Kidney (tissue), 14 donors: ENCODE measurements around the gene FAM20B. TPM values are rescaled to one million over a fixed set of nuclear protein-coding genes. Genes with fewer than 3 reads are reported as not detected.
A peak's percentile ranks its signal among the peaks of the same experiment; 100 is the strongest.

ENCODE experiments used
- DNase-seq, 5 donors: peaks; one replicate each; pipeline ENCODE4 v3.0.0-alpha.2; 2013 to 2020
- FAIRE-seq: peaks from 2 replicates; lab custom pipeline; 2012; peaks lifted over from hg19 to GRCh38; lab: Jason Lieb, UNC
- H3K27ac ChIP-seq, 2 donors: one replicate each; pipeline ENCODE4 v1.7.0; 2013; ENCODE audit warnings: low read depth in 2 of 2, low read length in 2 of 2, inconsistent platforms in 1 of 2
- H3K27me3 ChIP-seq: one replicate; pipeline ENCODE4 v1.7.1; 2013; ENCODE audit warnings: low read length, inconsistent platforms; ENCODE audit not compliant: control insufficient read depth, insufficient read depth
- H3K36me3 ChIP-seq, 3 donors: one replicate each; pipeline versions ENCODE4 v1.7.0 to v1.7.1; 2013; ENCODE audit warnings: low read length in 3 of 3, control low read depth in 1 of 3, inconsistent platforms in 1 of 3; ENCODE audit not compliant: insufficient read depth in 3 of 3, control insufficient read depth in 2 of 3
- H3K4me1 ChIP-seq, 3 donors: one replicate each; pipeline versions ENCODE4 v1.7.0 to v1.7.1; 2013; ENCODE audit warnings: low read length in 3 of 3, inconsistent platforms in 1 of 3, low read depth in 1 of 3; ENCODE audit not compliant: control insufficient read depth in 2 of 3, insufficient read depth in 2 of 3
- H3K4me3 ChIP-seq, 3 donors: one replicate each; pipeline versions ENCODE4 v1.7.0 to v1.8.1; 2013; ENCODE audit warnings: low read length in 3 of 3, control low read depth in 1 of 3, inconsistent platforms in 1 of 3
- H3K9ac ChIP-seq, 3 donors: one replicate each; pipeline versions ENCODE4 v1.7.0 to v1.7.1; 2013; ENCODE audit warnings: low read length in 3 of 3, control low read depth in 1 of 3, inconsistent platforms in 1 of 3
- H3K9me3 ChIP-seq, 3 donors: one replicate each; pipeline versions ENCODE4 v1.7.0 to v1.7.1; 2013; ENCODE audit warnings: low read length in 3 of 3, control low read depth in 1 of 3, inconsistent platforms in 1 of 3; ENCODE audit not compliant: control insufficient read depth in 2 of 3, insufficient read depth in 1 of 3
- intact Hi-C: fragments of 100-400 bp; cut with DNase I; formaldehyde crosslinking; loops from one replicate; pipeline ENCODE4 v1.11.1; 2022
- polyA plus RNA-seq: library from polyadenylated mRNA; stranded (reverse); fragments of 350-450 nt; fragmentation: Illumina TruSeq; extraction: RNeasy Lipid Tissue Mini Kit (QIAGEN cat#74804); gene quantifications from one replicate; pipeline ENCODE4 v1.2.3, GENCODE V29; 2014; ENCODE audit warnings: low read depth, low replicate concordance; ENCODE audit not compliant: insufficient read depth
- total RNA-seq: library from RNA; stranded (reverse); fragmentation: NEBNext Ultra II Directional; extraction: Animal tissue kit (Norgen Biotek cat#: 25700); gene quantifications from one replicate; pipeline ENCODE4 v1.2.1, GENCODE V29; 2021
- TF ChIP-seq, protein P1 (sequence below): IDR thresholded peaks from 3 replicates; pipeline ENCODE4 v1.5.1; 2012; ENCODE audit warnings: mild to moderate bottlenecking, moderate library complexity, borderline replicate concordance; ENCODE audit not compliant: insufficient read depth; ENCODE audit errors: extremely low read depth
- donor health status: control.
- donor health status: control.
- donor health status: control.
- donor health status: control.
- donor health status: control.
- donor health status: DM: yes; HTN: yes; CAD: no.
- donor health status: Normal renal cell carcinoma (clear cell type).

The FAM20B gene
- total and polyA plus RNA-seq, 2 donors from 2014 or later = 17.0 to 50.2 TPM

DNA sequence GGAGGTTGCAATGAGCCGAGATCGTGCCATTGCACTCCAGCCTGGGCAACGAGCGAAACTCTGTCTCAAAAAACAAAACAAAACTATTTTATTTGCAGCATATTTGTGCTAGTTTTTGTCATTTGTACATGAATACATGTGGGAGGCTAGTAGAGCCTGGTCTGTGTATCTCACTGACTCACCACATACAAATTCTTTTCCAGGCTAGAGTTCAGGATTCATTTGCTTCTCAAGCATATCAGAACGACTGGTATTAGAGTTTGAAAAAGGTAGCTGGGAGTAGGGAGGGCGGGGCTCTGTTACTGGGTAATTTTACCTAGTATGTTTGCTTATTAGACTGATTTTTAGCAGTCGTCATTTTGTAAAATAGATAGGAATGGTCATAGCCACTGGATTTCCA, 51.7 kb downstream of the FAM20B start:
- no peak overlapping the region for H3K27ac ChIP-seq
- no peak overlapping the region for H3K9ac ChIP-seq
- H3K9me3 ChIP-seq = no peaks in the 10 kb centered on the region
- DNase-seq = no peak
- TF ChIP-seq, protein P1, sequence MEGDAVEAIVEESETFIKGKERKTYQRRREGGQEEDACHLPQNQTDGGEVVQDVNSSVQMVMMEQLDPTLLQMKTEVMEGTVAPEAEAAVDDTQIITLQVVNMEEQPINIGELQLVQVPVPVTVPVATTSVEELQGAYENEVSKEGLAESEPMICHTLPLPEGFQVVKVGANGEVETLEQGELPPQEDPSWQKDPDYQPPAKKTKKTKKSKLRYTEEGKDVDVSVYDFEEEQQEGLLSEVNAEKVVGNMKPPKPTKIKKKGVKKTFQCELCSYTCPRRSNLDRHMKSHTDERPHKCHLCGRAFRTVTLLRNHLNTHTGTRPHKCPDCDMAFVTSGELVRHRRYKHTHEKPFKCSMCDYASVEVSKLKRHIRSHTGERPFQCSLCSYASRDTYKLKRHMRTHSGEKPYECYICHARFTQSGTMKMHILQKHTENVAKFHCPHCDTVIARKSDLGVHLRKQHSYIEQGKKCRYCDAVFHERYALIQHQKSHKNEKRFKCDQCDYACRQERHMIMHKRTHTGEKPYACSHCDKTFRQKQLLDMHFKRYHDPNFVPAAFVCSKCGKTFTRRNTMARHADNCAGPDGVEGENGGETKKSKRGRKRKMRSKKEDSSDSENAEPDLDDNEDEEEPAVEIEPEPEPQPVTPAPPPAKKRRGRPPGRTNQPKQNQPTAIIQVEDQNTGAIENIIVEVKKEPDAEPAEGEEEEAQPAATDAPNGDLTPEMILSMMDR = no peak
- H3K36me3 ChIP-seq = peaks cover 0 to 2% (median 1%) of the 10 kb centered on the region in 3 donors
- intact Hi-C loops = no loop called here
- peaks cover 0 to 9% (median 0%) of the 10 kb centered on the region in 3 donors for H3K4me1 ChIP-seq
- H3K4me3 ChIP-seq = no peak overlapping the region
- H3K27me3 ChIP-seq = no peaks in the 10 kb centered on the region
- FAIRE-seq = no peak

DNA sequence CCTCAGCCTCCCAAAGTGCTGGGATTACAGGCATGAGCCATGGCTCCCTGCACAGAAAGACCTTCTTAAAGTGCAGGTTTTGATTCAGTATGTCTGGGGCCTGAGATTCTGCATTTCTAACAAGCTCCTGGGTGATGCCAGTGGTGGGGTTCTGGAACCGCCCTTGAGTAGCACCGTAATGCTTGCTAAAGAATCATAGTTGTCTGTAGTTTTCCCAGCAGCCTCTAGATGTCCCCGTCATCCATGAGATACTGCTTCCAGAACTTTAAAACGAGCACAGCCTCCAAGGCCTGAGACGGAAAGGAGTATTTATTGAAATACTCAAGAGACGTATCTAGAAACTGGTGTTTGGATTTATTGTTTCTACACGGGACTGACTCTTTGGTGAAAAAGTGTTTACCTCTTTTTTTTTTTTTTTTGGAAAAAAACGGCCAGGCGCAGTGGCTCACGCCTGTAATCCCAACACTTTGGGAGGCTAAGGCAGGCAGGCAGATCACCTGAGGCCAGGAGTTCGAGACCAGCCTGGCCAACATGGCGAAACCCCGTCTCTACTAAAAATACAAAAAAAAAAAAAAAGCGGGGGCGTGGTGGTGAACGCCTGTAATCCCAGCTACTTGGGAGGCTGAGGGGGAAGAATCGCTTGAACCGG, 53.5 kb downstream of the FAM20B start:
- H3K4me1 ChIP-seq = peaks cover 0 to 15% (median 6%) of the 10 kb centered on the region in 3 donors
- no peak overlapping the region for H3K4me3 ChIP-seq
- no peak overlapping the region for H3K27ac ChIP-seq
- TF ChIP-seq, protein P1 = peak; percentile 77
- intact Hi-C loops = no loop called here
- peak in 3 of 5 donors; percentile 61 to 90 (median 79) for DNase-seq
- no peaks in the 10 kb centered on the region for H3K36me3 ChIP-seq
- peak; percentile 46 for FAIRE-seq
- H3K27me3 ChIP-seq = no peaks in the 10 kb centered on the region
- H3K9me3 ChIP-seq = no peaks in the 10 kb centered on the region
- H3K9ac ChIP-seq = no peak overlapping the region

DNA sequence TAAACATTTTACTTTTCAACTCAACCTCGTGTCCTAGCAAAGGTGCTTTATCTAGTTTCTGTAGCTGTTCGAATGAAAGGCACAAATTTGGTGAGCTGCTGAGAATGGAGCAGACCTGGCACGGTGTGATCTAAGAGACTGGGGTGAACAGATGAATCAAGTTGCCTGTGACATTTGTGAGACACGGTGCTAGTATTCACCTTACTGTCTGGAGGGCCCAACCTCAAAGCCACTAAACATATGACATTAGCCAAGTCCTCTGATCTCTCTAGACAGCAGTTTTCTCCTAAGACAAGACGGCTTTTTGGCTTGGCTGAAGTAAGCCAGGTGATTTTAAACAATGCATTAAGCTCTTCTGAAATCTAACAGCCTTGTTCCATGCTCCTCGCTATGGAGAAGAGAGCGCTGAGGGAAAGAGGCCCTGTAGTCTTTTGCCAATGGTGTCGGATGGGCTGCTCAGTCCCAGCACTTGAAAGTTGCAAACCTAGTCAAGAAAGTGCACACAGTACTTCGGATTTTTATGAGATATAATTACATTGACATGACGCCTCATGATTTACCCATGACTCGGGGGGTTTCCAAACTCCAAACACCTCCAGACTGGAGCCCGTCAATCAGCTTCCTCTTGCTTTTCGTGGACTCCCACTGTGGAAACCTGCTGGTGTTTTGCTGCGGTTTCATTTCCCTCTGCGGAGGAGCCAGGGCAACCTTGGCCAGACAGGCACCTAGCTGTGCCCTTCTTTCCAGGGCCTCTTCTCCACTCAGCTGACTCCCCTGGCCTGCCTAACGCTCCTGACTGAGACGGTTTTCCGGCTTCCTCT, 55.4 kb downstream of the FAM20B start:
- Histone ChIP-seq H3K4me1 (peaks cover 0 to 15% (median 6%) of the 10 kb centered on the region in 3 donors), H3K27me3 (no peaks in the 10 kb centered on the region), H3K36me3 (peaks cover 0 to 2% (median 0%) of the 10 kb centered on the region in 3 donors), H3K9ac (peak overlapping the region; percentile 54 to 88 (median 67)), H3K4me3 (peak overlapping the region; percentile 68 to 94 (median 82)), H3K9me3 (no peaks in the 10 kb centered on the region), H3K27ac (peak overlapping the region; percentile 86 to 94)
- DNase-seq = peak in 1 of 5 donors; percentile 10
- TF ChIP-seq, protein P1 = no peak
- no peak for FAIRE-seq
- intact Hi-C loops = no loop called here
